Left lung (tissue), 10 donors: ENCODE data around the gene CSNK1E. TPM values are rescaled to one million over a fixed set of nuclear protein-coding genes. Genes with fewer than 3 reads are reported as not detected.

Experiments
- ATAC-seq: fragments of 200-7000 bp; cut with Tn5 transposase; one replicate; pipeline ENCODE4 v1.9.1; 2020; ENCODE audit warnings: moderate library complexity
- DNase-seq, 4 donors: peaks; one replicate each; pipeline ENCODE4 v3.0.0-alpha.2; 2013 to 2020
- H3K27ac ChIP-seq, 2 donors: fragments of 200-600 bp; sonication (generic) in 1 of 2; one replicate each; pipeline versions ENCODE4 v1.5.0 to v1.8.0; 2020 to 2021
- H3K27me3 ChIP-seq, 2 donors: fragments of 200-600 bp; sonication (generic) in 1 of 2; one replicate each; pipeline versions ENCODE4 v1.5.0 to v1.8.0; 2020 to 2021
- H3K36me3 ChIP-seq, 2 donors: fragments of 200-600 bp; sonication (generic) in 1 of 2; one replicate each; pipeline versions ENCODE4 v1.5.0 to v1.8.0; 2020 to 2021
- H3K4me1 ChIP-seq, 2 donors: fragments of 200-600 bp; one replicate each; pipeline ENCODE4 v1.8.0; 2021
- H3K4me3 ChIP-seq, 2 donors: fragments of 200-600 bp; sonication (generic) in 1 of 2; one replicate each; pipeline versions ENCODE4 v1.5.0 to v1.8.0; 2020 to 2021; ENCODE audit warnings: mild to moderate bottlenecking in 1 of 2
- H3K9me3 ChIP-seq, 2 donors: fragments of 200-600 bp; sonication (generic) in 1 of 2; one replicate each; pipeline versions ENCODE4 v1.5.0 to v1.8.0; 2020 to 2021
- intact Hi-C, 2 donors: fragments of 100-400 bp; cut with DNase I; formaldehyde crosslinking; loops; one replicate each; pipeline versions ENCODE4 v1.11.2 to v1.14.2; 2022
- polyA plus RNA-seq, 6 donors: library from polyadenylated mRNA; unstranded; fragments of 120-200 nt; gene quantifications; one replicate each; pipeline ENCODE4 v1.2.1, GENCODE V29; 2013; ENCODE audit not compliant: insufficient read length in 6 of 6
- total RNA-seq, 2 donors: library from RNA; stranded (reverse); fragmentation: NEBNext Ultra II Directional; extraction: Animal tissue kit (Norgen Biotek cat#: 25700); gene quantifications; one replicate each; pipeline ENCODE4 v1.2.1, GENCODE V29; 2021
- TF ChIP-seq, protein P1 (sequence below), 2 donors: fragments of 200-600 bp; sonication (generic) in 1 of 2; IDR thresholded peaks; one replicate each; pipeline versions ENCODE4 v1.5.0 to v1.8.0; 2021; ENCODE audit warnings: antibody characterized with exemption in 2 of 2
- donor health status: DM: no; HTN: yes; CAD: no.
- donor health status: DM: no; HTN: no; CAD: no.

The CSNK1E gene
- total and polyA plus RNA-seq, 8 donors: 95.3 to 209 (median 179) TPM

DNA sequence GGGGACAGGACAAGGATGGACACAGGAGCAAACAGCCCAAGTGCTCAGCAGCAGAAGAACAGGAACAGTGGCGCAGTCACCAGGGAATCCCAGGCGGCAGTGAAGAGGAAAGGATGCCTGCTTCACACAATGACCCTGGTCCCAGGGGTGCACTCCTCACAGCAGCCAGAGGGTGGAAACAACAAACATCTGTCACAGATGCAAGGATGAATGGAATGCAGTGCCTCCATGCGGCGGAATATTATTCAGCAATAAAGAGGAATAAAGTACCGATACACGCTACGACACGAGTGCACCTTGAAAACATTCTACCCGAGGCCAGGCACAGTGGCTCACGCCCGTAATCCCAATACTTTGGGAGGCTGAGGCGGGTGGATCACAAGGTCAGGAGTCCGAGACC, 12.7 kb downstream of the CSNK1E start:
- DNase-seq: no peak
- H3K9me3 ChIP-seq: no peaks in the 10 kb centered on the region
- H3K27ac ChIP-seq: peak overlapping the region in 1 of 2 donors; percentile 35
- no peak for ATAC-seq
- no peaks in the 10 kb centered on the region for H3K27me3 ChIP-seq
- peaks cover 6 to 43% of the 10 kb centered on the region in 2 donors for H3K36me3 ChIP-seq
- TF ChIP-seq, protein P1, sequence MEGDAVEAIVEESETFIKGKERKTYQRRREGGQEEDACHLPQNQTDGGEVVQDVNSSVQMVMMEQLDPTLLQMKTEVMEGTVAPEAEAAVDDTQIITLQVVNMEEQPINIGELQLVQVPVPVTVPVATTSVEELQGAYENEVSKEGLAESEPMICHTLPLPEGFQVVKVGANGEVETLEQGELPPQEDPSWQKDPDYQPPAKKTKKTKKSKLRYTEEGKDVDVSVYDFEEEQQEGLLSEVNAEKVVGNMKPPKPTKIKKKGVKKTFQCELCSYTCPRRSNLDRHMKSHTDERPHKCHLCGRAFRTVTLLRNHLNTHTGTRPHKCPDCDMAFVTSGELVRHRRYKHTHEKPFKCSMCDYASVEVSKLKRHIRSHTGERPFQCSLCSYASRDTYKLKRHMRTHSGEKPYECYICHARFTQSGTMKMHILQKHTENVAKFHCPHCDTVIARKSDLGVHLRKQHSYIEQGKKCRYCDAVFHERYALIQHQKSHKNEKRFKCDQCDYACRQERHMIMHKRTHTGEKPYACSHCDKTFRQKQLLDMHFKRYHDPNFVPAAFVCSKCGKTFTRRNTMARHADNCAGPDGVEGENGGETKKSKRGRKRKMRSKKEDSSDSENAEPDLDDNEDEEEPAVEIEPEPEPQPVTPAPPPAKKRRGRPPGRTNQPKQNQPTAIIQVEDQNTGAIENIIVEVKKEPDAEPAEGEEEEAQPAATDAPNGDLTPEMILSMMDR (IDR thresholded peaks at IDR 0.05): no peak
- H3K4me1 ChIP-seq: peaks cover 17 to 50% of the 10 kb centered on the region in 2 donors
- H3K4me3 ChIP-seq: no peak overlapping the region
- intact Hi-C loops: no loop called here

DNA sequence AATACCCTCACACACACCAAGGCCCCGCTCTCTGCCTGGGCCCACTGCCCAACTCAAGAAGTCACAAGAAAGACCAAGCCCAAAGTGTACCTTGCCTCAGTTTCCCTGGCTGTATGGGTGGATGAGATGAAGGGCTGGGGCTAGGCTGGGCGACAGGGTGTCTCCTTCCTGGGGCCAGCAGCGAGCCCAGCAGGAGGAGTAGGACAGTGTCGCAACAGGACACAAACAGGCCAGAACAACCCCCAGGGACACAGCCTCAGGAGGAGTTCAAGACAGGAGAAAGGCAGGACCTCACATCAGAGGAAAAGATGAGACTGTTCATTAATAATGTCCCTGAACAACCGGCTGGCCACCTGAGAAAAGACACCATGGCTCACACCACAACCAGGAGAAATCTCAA, 13.3 kb downstream of the CSNK1E start:
- no peak overlapping the region for H3K4me3 ChIP-seq
- H3K27ac ChIP-seq: peak overlapping the region in 1 of 2 donors; percentile 35
- ATAC-seq: no peak
- H3K9me3 ChIP-seq: no peaks in the 10 kb centered on the region
- H3K4me1 ChIP-seq: peaks cover 17 to 45% of the 10 kb centered on the region in 2 donors
- peaks cover 6 to 48% of the 10 kb centered on the region in 2 donors for H3K36me3 ChIP-seq
- intact Hi-C loops: no loop called here
- DNase-seq: no peak
- TF ChIP-seq, protein P1 (IDR thresholded peaks at IDR 0.05): no peak
- no peaks in the 10 kb centered on the region for H3K27me3 ChIP-seq

DNA sequence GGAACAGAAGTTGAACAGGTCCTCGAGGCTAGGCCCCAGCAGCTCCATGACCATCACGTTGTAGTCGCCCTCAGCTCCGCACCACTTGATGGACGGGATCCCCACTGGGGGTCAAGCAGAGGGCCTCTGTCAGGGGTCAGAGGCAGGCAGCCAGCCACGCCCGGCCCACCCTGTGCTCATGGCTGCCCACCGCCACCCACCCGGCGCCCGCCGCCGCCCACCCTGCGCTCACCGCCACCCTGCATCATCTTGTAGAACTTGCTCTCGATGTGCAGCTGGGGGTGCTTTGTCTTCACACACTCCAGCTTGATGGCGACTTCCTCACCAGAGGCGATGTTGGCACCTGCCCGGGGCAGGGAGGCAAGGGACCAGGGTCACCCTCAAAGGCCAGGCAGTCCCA, 14.3 kb downstream of the CSNK1E start:
- no peak overlapping the region for H3K27ac ChIP-seq
- TF ChIP-seq, protein P1 (IDR thresholded peaks at IDR 0.05): no peak
- H3K9me3 ChIP-seq: no peaks in the 10 kb centered on the region
- peaks cover 6 to 52% of the 10 kb centered on the region in 2 donors for H3K36me3 ChIP-seq
- no peak overlapping the region for H3K4me3 ChIP-seq
- DNase-seq: no peak
- no peak for ATAC-seq
- peaks cover 17 to 36% of the 10 kb centered on the region in 2 donors for H3K4me1 ChIP-seq
- intact Hi-C loops: no loop called here
- H3K27me3 ChIP-seq: no peaks in the 10 kb centered on the region

DNA sequence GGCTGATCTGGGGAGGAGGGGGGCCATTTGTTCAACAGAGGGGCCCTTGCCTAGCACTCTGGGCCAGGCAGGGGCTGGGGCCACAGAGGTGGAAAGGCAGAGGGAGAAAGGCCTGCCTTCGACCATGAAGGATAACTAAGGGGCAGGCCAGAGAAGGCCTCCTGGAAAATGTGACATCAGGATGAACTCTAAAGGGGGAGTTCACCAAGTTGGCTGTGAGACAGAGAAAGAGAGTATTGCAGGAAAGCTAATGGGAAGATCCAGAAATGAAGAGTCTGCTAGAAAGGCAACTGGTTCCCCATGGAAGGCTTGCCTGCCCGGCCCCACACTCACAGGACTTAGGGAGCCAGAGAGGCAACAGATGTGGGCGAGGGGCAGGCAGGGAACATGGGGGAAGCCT, 16.3 kb downstream of the CSNK1E start:
- H3K4me1 ChIP-seq: peaks cover 15 to 23% of the 10 kb centered on the region in 2 donors
- H3K36me3 ChIP-seq: peaks cover 6 to 71% of the 10 kb centered on the region in 2 donors
- H3K9me3 ChIP-seq: no peaks in the 10 kb centered on the region
- TF ChIP-seq, protein P1 (IDR thresholded peaks at IDR 0.05): no peak
- H3K4me3 ChIP-seq: no peak overlapping the region
- no peak overlapping the region for H3K27ac ChIP-seq
- intact Hi-C loops: no loop called here
- no peak for DNase-seq
- no peak for ATAC-seq
- no peaks in the 10 kb centered on the region for H3K27me3 ChIP-seq

DNA sequence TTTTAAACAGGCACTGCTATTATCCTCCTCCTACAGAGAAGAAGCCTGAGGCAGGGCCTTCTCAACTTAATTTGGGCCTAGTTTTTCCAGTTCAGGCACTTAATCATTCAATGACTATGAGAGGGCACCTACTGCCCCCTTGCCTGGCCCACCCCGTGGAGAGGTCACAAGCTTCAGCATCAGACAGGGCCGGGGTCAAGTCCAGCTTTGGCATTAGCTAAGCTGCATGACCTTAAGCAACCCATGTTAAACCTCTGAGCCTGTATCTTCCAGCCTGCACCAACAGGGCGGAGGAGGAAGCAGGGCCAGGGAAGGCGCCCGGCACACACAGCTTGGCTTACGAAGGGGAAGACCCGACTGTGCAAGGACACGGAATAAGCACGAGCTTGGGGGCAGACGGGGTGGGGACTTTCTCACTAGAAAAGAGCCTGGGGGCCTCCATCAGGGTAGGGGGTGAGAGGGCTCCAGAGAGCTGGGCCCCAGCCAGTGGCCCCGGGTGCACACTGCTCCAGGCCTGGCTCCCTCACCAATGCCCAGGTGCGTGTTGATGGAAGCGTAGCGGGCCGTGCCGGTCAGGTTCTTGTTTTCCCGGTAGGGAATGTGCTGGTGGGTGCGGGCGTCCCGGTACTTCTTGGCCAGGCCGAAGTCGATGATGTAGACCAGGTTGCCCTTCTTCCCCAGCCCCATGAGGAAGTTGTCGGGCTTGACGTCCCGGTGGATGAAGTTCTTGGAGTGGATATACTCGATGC, 16.9 kb downstream of the CSNK1E start:
- TF ChIP-seq, protein P1 (IDR thresholded peaks at IDR 0.05): no peak
- Histone ChIP-seq H3K27ac (no peak overlapping the region), H3K4me3 (no peak overlapping the region), H3K9me3 (no peaks in the 10 kb centered on the region), H3K36me3 (peaks cover 6 to 77% of the 10 kb centered on the region in 2 donors), H3K4me1 (peaks cover 10 to 17% of the 10 kb centered on the region in 2 donors), H3K27me3 (no peaks in the 10 kb centered on the region)
- DNase-seq (no peak), ATAC-seq (no peak)
- intact Hi-C loops: no loop called here
